ENCODE data around the gene MEGF6.

Gene MEGF6

DNA sequence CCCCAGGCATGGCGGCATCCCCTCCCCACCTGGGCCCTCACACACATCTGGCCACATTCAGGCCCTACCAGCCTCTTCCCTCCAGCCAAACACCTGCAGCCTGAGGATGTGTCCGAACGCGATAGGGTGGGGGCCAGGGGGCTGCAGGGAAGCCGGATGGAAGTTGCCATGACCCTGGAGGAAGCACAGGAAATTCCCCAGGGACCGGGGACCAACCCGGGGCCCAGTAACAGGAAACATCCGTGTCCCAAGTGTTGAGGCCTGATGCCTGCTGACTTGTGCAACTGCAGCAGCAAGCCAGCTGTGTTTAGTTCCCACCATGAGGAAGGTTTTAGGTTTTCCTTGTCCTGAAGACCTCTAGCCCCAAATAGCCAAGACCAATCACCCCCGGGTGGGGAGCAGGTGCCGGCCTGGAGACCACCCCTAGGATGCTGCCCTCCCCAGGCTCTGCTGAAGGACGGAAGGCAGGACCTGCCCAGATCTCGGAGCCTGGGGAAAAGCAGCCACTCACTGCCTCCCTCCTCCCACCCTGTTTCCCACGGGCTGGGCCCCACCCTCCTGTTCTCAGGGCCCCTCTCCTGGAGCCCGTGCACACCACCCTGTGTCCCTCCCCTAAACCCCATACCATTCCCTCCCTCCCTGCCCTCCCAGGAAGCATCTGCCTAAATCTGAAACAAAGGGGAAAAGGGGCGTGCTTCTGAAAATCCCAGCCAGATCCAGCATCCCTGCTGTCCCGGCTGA is 29.8 kb downstream of the MEGF6 start:
- no peak overlapping the region for H4K91ac ChIP-seq (ENCODE audit: low read length)
- H2BK12ac ChIP-seq (ENCODE audit: low read length in 2 of 2), result no peak overlapping the region
- H3K27ac ChIP-seq (ENCODE audit: low read length, poor library complexity, severe bottlenecking), result no peak overlapping the region
- H3K36me3 ChIP-seq (ENCODE audit: control insufficient read depth in 1 of 2, insufficient read depth in 2 of 2, low read depth in 1 of 2, low read length in 2 of 2), result no peaks in the 10 kb centered on the region
- no peak overlapping the region for H3K4ac ChIP-seq (ENCODE audit: low read depth in 1 of 2, low read length in 2 of 2)
- no peak overlapping the region for H3K14ac ChIP-seq (ENCODE audit: low read length in 2 of 2)
- H3K27me3 ChIP-seq (ENCODE audit: control insufficient read depth in 1 of 2, insufficient read depth in 1 of 2, low read length in 2 of 2), result peaks cover 9 to 29% of the 10 kb centered on the region in 2 experiments
- no peak overlapping the region for H3K4me3 ChIP-seq (ENCODE audit: insufficient read depth in 1 of 2, low read depth in 1 of 2, low read length in 2 of 2)
- H3K9me3 ChIP-seq (ENCODE audit: control insufficient read depth, low read length), result no peaks in the 10 kb centered on the region
- DNase-seq, result no peak
- H3K18ac ChIP-seq (ENCODE audit: low read depth in 1 of 2, low read length in 2 of 2), result no peak overlapping the region
- H3K4me1 ChIP-seq (ENCODE audit: control insufficient read depth, insufficient read depth, low read depth, low read length), result peaks cover 1% of the 10 kb centered on the region
- no peak overlapping the region for H2AFZ ChIP-seq (ENCODE audit: low read depth, low read length)
- H2AK5ac ChIP-seq (ENCODE audit: low read length, severe bottlenecking), result no peak overlapping the region
- no peak overlapping the region for H3K4me2 ChIP-seq (ENCODE audit: low read length, poor library complexity, severe bottlenecking)
- H2BK5ac ChIP-seq (ENCODE audit: low read depth, low read length, poor library complexity, severe bottlenecking), result no peak overlapping the region
- H4K8ac ChIP-seq (ENCODE audit: low read length), result no peak overlapping the region
- no peak overlapping the region for H2BK120ac ChIP-seq (ENCODE audit: low read depth, low read length)
- H3K9ac ChIP-seq (ENCODE audit: low read length), result no peak overlapping the region
- no peak overlapping the region for H2BK15ac ChIP-seq (ENCODE audit: low read depth, poor library complexity, severe bottlenecking)
- 66% methylated on average over 16 of the region's 16 CpGs for WGBS
- H3K23ac ChIP-seq (ENCODE audit: low read length in 2 of 2), result no peak overlapping the region
- H3K79me1 ChIP-seq (replicated peaks; ENCODE audit: low read length, poor library complexity, severe bottlenecking), result no peaks in the 10 kb centered on the region

GRCh38 chr1:3580231-3580630 is 31.1 kb downstream of the MEGF6 start:
- no peak overlapping the region for H4K91ac ChIP-seq (ENCODE audit: low read length)
- H3K4me3 ChIP-seq (ENCODE audit: insufficient read depth in 1 of 2, low read depth in 1 of 2, low read length in 2 of 2), result no peak overlapping the region
- H3K79me1 ChIP-seq (replicated peaks; ENCODE audit: low read length, poor library complexity, severe bottlenecking), result no peaks in the 10 kb centered on the region
- 79% methylated on average over 7 of the region's 9 CpGs for WGBS
- H2BK120ac ChIP-seq (ENCODE audit: low read depth, low read length), result no peak overlapping the region
- no peaks in the 10 kb centered on the region for H3K9me3 ChIP-seq (ENCODE audit: control insufficient read depth, low read length)
- H3K9ac ChIP-seq (ENCODE audit: low read length), result no peak overlapping the region
- H3K27me3 ChIP-seq (ENCODE audit: control insufficient read depth in 1 of 2, insufficient read depth in 1 of 2, low read length in 2 of 2), result peaks cover 9 to 29% of the 10 kb centered on the region in 2 experiments
- H2BK12ac ChIP-seq (ENCODE audit: low read length in 2 of 2), result no peak overlapping the region
- no peak overlapping the region for H2AFZ ChIP-seq (ENCODE audit: low read depth, low read length)
- H3K36me3 ChIP-seq (ENCODE audit: control insufficient read depth in 1 of 2, insufficient read depth in 2 of 2, low read depth in 1 of 2, low read length in 2 of 2), result no peaks in the 10 kb centered on the region
- H4K8ac ChIP-seq (ENCODE audit: low read length), result no peak overlapping the region
- H3K27ac ChIP-seq (ENCODE audit: low read length, poor library complexity, severe bottlenecking), result no peak overlapping the region
- H3K14ac ChIP-seq (ENCODE audit: low read length in 2 of 2), result no peak overlapping the region
- no peak overlapping the region for H2AK5ac ChIP-seq (ENCODE audit: low read length, severe bottlenecking)
- H3K4ac ChIP-seq (ENCODE audit: low read depth in 1 of 2, low read length in 2 of 2), result no peak overlapping the region
- no peak for DNase-seq
- H3K4me2 ChIP-seq (ENCODE audit: low read length, poor library complexity, severe bottlenecking), result no peak overlapping the region
- H3K18ac ChIP-seq (ENCODE audit: low read depth in 1 of 2, low read length in 2 of 2), result no peak overlapping the region
- H3K4me1 ChIP-seq (ENCODE audit: control insufficient read depth, insufficient read depth, low read depth, low read length), result peaks cover 1% of the 10 kb centered on the region
- H2BK15ac ChIP-seq (ENCODE audit: low read depth, poor library complexity, severe bottlenecking), result no peak overlapping the region
- no peak overlapping the region for H3K23ac ChIP-seq (ENCODE audit: low read length in 2 of 2)
- H2BK5ac ChIP-seq (ENCODE audit: low read depth, low read length, poor library complexity, severe bottlenecking), result no peak overlapping the region

DNA sequence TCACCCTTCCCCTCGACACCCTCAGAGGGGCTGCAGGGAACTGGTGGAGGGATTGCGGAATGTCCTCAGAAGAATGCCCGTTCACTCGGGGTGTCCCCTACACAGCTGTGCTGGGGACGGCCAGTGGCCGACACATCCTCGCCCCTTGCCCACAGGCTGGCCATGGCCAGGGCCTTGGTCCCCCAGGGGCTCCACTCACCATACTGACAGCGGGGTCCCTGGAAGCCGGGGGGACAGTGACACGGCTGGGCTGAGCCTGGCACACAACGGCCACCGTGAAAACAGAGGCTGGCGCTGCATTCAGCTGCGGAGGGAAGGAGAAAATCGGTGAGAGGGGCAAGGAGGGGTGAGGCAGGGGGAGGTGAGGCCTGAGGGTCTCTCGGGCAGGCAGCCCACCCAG is 31.7 kb downstream of the MEGF6 start:
- Histone ChIP-seq H3K27me3 (ENCODE audit: control insufficient read depth in 1 of 2, insufficient read depth in 1 of 2, low read length in 2 of 2) (peaks cover 9 to 29% of the 10 kb centered on the region in 2 experiments), H2BK5ac (ENCODE audit: low read depth, low read length, poor library complexity, severe bottlenecking) (no peak overlapping the region), H2BK120ac (ENCODE audit: low read depth, low read length) (no peak overlapping the region), H3K36me3 (ENCODE audit: control insufficient read depth in 1 of 2, insufficient read depth in 2 of 2, low read depth in 1 of 2, low read length in 2 of 2) (no peaks in the 10 kb centered on the region), H3K4me1 (ENCODE audit: control insufficient read depth, insufficient read depth, low read depth, low read length) (peaks cover 1% of the 10 kb centered on the region), H2BK15ac (ENCODE audit: low read depth, poor library complexity, severe bottlenecking) (no peak overlapping the region), H4K8ac (ENCODE audit: low read length) (no peak overlapping the region), H3K79me1 (replicated peaks; ENCODE audit: low read length, poor library complexity, severe bottlenecking) (no peaks in the 10 kb centered on the region), H3K4ac (ENCODE audit: low read depth in 1 of 2, low read length in 2 of 2) (no peak overlapping the region), H3K9ac (ENCODE audit: low read length) (no peak overlapping the region), H3K27ac (ENCODE audit: low read length, poor library complexity, severe bottlenecking) (no peak overlapping the region), H3K18ac (ENCODE audit: low read depth in 1 of 2, low read length in 2 of 2) (no peak overlapping the region), H3K14ac (ENCODE audit: low read length in 2 of 2) (no peak overlapping the region), H3K4me3 (ENCODE audit: insufficient read depth in 1 of 2, low read depth in 1 of 2, low read length in 2 of 2) (no peak overlapping the region), H4K91ac (ENCODE audit: low read length) (no peak overlapping the region), H3K9me3 (ENCODE audit: control insufficient read depth, low read length) (no peaks in the 10 kb centered on the region), H2AFZ (ENCODE audit: low read depth, low read length) (no peak overlapping the region), H3K23ac (ENCODE audit: low read length in 2 of 2) (no peak overlapping the region), H3K4me2 (ENCODE audit: low read length, poor library complexity, severe bottlenecking) (no peak overlapping the region), H2AK5ac (ENCODE audit: low read length, severe bottlenecking) (no peak overlapping the region), H2BK12ac (ENCODE audit: low read length in 2 of 2) (no peak overlapping the region)
- no peak for DNase-seq
- 93% methylated on average over 16 of the region's 16 CpGs for WGBS

GRCh38 chr1:3578906-3579305 is 32.4 kb downstream of the MEGF6 start:
- Histone ChIP-seq H2BK12ac (ENCODE audit: low read length in 2 of 2) (no peak overlapping the region), H2AK5ac (ENCODE audit: low read length, severe bottlenecking) (no peak overlapping the region), H3K4me1 (ENCODE audit: control insufficient read depth, insufficient read depth, low read depth, low read length) (peaks cover 1% of the 10 kb centered on the region), H2BK120ac (ENCODE audit: low read depth, low read length) (no peak overlapping the region), H3K4ac (ENCODE audit: low read depth in 1 of 2, low read length in 2 of 2) (no peak overlapping the region), H3K27me3 (ENCODE audit: control insufficient read depth in 1 of 2, insufficient read depth in 1 of 2, low read length in 2 of 2) (peaks cover 9 to 32% of the 10 kb centered on the region in 2 experiments), H3K4me2 (ENCODE audit: low read length, poor library complexity, severe bottlenecking) (no peak overlapping the region), H3K79me1 (replicated peaks; ENCODE audit: low read length, poor library complexity, severe bottlenecking) (no peaks in the 10 kb centered on the region), H3K18ac (ENCODE audit: low read depth in 1 of 2, low read length in 2 of 2) (no peak overlapping the region), H3K9me3 (ENCODE audit: control insufficient read depth, low read length) (no peaks in the 10 kb centered on the region), H3K27ac (ENCODE audit: low read length, poor library complexity, severe bottlenecking) (no peak overlapping the region), H2BK15ac (ENCODE audit: low read depth, poor library complexity, severe bottlenecking) (no peak overlapping the region), H4K8ac (ENCODE audit: low read length) (no peak overlapping the region), H3K14ac (ENCODE audit: low read length in 2 of 2) (no peak overlapping the region), H3K9ac (ENCODE audit: low read length) (no peak overlapping the region), H3K4me3 (ENCODE audit: insufficient read depth in 1 of 2, low read depth in 1 of 2, low read length in 2 of 2) (no peak overlapping the region), H3K36me3 (ENCODE audit: control insufficient read depth in 1 of 2, insufficient read depth in 2 of 2, low read depth in 1 of 2, low read length in 2 of 2) (no peaks in the 10 kb centered on the region), H3K23ac (ENCODE audit: low read length in 2 of 2) (no peak overlapping the region), H2BK5ac (ENCODE audit: low read depth, low read length, poor library complexity, severe bottlenecking) (no peak overlapping the region), H4K91ac (ENCODE audit: low read length) (no peak overlapping the region), H2AFZ (ENCODE audit: low read depth, low read length) (no peak overlapping the region)
- 87% methylated on average over 19 of the region's 19 CpGs for WGBS
- DNase-seq, result no peak
